ENCODE results near the gene GLUL.
"Not testable (repeated sequence)": the region's sequence is repeated elsewhere in the genome, so short reads cannot be mapped to it uniquely, and the experiment has no call there.

The GLUL gene

DNA sequence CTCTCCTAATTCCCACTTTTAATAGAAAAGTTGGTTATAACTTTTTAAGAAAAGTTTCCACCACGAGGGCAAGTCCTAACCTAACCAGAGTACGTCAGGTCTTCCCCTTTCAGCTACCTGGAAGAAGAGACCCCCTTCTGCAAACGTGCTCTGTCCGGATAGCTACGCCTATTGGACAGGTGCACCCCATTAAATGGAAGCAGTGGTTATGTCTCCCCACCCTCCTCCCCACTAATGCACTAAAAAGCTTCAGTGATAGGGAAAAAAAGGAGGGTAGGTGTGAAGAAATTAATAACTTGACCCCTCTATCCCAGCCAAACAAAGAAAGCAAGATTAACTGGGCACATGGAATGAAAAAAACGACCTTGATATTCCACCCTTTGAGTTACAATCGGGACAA is 7.7 kb downstream of the GLUL start:
- CTCF ChIA-PET, result no interaction called here
- DNase-seq (ENCODE audit: extremely low spot score), result no peak
- POLR2A ChIA-PET, result no interaction called here
- no peak for TF ChIP-seq CTCF (IDR thresholded peaks at IDR 0.05; ENCODE audit: control extremely low read depth, extremely low read depth, low read depth, missing control alignments)

- CTCF ChIA-PET, result interaction anchor here (1.0 kb wide), 2 partner anchors 277 to 302 kb away, joined by 3 read pairs; no protein-coding TSS in a partner anchor
- no peak for DNase-seq (ENCODE audit: extremely low spot score)
- no peak for TF ChIP-seq CTCF (IDR thresholded peaks at IDR 0.05; ENCODE audit: control extremely low read depth, extremely low read depth, low read depth, missing control alignments)
- POLR2A ChIA-PET, result no interaction called here
These were observed 8.4 kb downstream of the GLUL start for GRCh38 chr1:182383037-182383661.

DNA sequence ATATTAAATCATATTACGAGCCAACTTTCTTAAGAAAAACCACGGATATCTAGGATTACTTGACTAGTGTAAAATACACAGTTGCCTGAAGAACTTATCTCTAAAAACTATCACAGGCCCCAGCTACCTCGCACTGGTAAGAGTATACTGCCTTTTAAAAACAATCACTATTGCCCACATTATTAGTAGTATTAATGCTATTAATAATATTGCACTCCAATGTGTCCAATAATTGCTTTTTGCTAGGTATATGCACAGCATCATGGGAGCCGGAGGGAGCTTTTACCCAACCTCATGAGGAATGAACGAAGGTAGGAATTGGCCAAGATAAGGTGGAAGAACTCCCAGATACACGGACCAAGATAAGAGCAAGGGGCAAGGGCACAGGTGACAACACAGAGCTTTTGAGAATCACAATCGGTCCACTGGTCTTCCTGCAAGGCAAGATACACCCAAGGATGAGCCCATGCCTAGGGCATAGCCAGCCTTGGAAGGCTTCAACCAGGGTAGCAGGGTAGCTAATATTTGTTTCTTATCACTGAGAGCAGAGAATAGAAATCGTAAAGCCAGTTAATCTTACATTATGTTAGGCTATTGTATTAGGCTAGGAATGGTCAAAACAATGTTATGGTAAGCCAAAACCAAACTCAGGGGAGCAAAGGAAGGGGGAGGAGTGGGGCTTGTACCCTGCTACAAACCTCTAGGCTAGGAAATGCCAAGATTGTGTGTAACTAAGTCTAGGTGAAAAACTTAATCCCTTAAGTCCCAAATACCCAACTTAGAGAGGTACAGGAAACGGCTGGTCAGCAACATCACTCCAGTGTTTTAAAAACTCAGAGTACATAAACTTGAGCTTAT is 9.4 kb downstream of the GLUL start:
- no peak for DNase-seq (ENCODE audit: extremely low spot score)
- ChIA-PET POLR2A (interaction anchor here (1.9 kb wide), 1 partner anchor 10 kb away, joined by 7 read pairs; the partner anchor contains the start of gene GLUL), CTCF (interaction anchor here (0.7 to 8.5 kb wide), 9 partner anchors 10 to 303 kb away, joined by 3 to 51 read pairs (median 3); no protein-coding TSS in a partner anchor)
- no peak for TF ChIP-seq CTCF (IDR thresholded peaks at IDR 0.05; ENCODE audit: control extremely low read depth, extremely low read depth, low read depth, missing control alignments)

GRCh38 chr1:182380199-182380598 is 11.4 kb downstream of the GLUL start:
- CTCF ChIA-PET, result interaction anchor here (1.4 to 8.5 kb wide), 5 partner anchors 10 to 237 kb away, joined by 4 to 51 read pairs (median 6); partner anchors contain the start of gene GLUL
- no peak for TF ChIP-seq CTCF (IDR thresholded peaks at IDR 0.05; ENCODE audit: control extremely low read depth, extremely low read depth, low read depth, missing control alignments)
- POLR2A ChIA-PET, result no interaction called here
- DNase-seq (ENCODE audit: extremely low spot score), result no peak

DNA sequence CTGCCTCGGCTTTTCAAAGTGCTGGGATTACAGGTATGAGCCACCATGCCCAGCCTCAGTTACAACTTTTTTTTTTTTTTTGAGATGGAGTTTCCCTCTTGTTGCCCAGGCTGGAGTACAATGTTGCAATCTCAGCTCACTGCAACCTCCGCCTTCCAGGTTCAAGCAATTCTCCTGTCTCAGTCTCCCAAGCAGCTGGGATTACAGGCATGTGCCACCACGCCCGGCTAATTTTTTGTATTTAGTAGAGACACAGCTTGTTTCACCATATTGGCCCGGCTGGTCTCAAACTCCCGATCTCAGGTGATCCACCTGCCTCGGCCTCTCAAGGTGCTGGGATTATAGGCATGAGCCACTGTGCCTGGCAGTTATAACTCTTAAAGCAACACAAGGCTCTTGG is 11.8 kb downstream of the GLUL start:
- DNase-seq (ENCODE audit: extremely low spot score); POLR2A ChIA-PET: not testable (repeated sequence)
- CTCF ChIA-PET, result interaction anchor here (1.3 to 8.5 kb wide), 5 partner anchors 10 to 299 kb away, joined by 3 to 51 read pairs (median 6); partner anchors contain the start of gene GLUL

- no peak for DNase-seq (ENCODE audit: extremely low spot score)
- TF ChIP-seq CTCF (IDR thresholded peaks at IDR 0.05; ENCODE audit: control extremely low read depth, extremely low read depth, low read depth, missing control alignments), result no peak
- ChIA-PET CTCF (interaction anchor here (1.1 to 8.5 kb wide), 6 partner anchors 12 to 952 kb away, joined by 3 to 51 read pairs (median 4); partner anchors contain the start of gene GLUL), POLR2A (no interaction called here)
These were observed 14.5 kb downstream of the GLUL start for GRCh38 chr1:182376936-182377574.

Data from GM10248 (cell line).